HG03108 (cell line): ENCODE data around the gene NTN1.

Experiments
- ATAC-seq: cut with Tn5 transposase; IDR thresholded peaks from one replicate; pipeline ENCODE4 v1.9.1; 2021; ENCODE audit warnings: moderate library complexity; ENCODE audit not compliant: unreplicated experiment

The NTN1 gene

DNA sequence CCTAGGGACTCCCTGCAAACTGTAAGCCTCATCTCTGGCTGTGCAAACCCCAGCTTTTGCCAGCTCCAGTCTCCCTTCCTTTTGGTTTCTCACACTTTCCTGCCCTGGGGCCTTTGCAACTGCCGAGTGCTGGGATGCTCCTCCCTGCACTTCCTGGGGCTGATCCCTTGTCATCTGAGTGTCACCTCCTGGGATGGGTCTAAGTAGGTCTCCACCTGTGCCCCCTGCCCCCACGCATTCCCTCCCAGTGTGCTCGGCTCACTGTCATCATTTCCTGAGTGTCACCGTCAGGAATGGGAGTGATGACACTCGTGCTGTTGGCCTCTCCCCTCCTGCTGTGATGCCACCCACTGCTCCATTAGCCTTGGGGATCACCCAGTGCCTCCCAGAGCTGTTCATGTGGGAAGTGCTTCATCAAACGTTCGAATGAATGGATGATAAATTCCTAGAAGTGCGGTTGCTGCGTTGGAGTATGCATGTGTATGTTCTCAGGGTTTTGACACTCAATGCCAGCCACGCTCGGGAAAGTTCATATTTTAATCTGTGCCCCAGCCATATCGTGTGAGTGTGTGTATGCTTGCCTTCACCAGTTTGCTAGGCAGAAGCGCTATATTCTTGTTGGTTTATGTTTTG lies 189.9 kb downstream of the NTN1 start:
- no peak for ATAC-seq

DNA sequence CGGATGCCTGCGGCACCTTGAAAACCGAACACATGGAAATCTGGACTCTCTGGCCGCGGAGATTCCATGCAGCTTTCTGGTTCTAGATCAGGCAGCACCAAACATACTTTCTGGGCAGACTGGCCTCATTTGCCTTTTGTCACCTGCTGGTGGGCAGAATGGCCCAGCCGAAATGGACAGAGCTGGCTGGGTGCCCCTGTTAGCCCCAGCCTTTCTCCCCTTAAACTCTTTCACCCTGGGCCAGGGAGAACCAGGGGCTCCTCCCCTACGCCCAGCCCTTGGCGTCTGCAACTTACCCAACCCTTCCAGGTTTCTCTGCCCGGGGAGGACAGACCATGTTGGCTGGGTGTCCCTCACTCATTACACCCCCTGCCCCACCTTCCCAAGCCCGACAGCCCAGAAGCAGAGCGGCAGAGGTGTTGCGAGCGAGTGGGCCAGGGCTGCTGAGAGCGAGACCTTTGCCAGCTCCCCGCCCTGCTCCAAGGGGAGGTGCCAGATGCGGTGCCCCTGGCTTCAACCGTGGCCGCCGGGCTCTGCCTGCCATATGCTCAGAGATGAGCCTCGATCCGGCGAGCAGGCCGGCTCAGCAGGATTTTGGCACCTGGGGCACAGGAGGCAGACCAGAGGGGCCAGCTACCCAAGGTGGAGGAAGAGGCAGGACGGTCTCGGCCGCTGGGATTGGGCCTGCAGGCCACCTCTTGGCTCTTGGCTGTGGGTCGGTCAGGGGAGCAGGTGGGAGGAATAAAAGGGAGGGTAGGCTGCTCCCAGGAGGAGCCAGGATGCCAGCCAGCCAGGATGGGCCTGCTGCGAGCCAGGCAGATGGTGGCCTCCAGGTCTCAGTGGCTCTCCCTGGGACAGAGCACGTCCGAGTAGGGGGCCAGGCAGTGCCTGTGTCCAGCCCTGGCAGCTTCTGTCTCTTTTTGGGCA lies 191.3 kb downstream of the NTN1 start:
- no peak for ATAC-seq

DNA sequence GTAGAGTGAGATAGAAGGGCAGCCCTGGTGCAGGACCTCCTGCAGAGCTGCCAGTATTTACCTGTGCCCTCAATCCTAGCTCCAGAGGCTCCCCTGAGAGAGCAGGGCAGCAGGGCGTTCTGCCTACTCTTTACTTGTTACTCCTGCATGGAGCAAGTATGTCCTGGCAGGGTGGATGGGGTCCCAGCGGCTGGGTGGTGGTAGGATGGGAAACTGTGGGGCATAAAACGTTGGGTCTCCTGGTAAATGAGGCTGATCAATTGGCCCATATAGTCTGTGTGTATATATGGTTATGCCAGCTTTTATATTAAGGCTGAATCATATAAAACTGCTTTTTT lies 192.0 kb downstream of the NTN1 start:
- no peak for ATAC-seq

DNA sequence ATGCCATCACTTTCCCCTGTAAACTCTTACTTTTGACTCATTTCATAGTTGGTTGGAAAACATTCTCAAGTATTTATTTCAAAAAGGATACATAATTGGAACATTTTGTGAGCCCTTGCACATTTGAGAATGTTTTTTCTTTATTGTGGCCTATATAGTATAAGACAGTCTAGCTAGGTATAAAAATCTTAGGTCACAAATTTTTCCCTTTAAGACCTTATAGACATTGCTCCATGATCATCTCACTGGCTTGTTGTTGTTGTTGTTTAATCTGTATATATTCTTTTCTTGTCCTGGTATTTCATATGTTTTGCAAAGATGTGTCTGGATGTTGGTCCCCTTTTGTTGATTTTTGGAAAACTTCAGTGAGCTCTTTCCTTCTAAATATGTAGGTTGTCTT lies 194.2 kb downstream of the NTN1 start:
- no peak for ATAC-seq

DNA sequence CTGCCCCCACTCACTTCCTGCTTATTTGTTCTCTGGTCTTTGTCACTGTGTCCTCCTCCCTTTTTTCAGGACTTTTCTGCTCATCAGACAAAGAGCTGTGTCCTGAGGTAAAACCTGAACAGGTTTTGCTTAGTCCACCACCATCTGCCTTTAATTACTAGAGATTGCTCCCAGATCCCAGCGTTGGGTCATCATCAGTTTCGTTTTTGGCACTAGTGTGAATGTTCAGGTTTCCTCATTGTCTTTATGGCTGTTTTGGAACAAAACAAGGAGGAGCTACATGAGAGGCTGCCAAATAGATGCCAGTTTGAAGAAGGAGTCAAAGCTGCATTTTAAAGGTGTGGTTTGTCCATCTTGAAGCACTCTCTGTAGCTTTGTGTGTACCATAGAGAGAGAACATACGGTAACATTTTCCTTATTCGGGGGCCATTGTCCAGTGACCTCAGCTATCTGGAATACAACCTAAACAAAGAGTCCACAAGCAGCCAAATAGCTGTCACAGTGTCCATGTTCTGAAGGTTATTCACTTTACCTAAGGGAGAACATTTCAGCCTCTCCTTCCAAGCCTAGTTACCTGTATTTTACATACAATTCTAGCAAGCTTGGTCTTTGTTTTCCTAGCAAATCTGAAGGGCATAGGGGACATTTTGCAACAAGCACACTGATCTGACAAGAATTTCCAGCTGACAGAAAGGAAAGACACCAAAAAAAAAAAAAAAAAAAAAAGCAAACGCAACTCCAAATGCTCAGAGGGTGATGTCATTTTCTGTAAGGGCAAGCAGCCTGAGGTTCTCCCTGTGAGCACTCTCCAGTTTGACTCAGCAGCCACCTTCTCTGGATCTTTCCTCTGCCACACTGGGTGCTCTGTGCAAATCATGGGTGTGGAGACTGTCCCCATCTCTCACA lies 196.1 kb downstream of the NTN1 start:
- ATAC-seq: no peak

DNA sequence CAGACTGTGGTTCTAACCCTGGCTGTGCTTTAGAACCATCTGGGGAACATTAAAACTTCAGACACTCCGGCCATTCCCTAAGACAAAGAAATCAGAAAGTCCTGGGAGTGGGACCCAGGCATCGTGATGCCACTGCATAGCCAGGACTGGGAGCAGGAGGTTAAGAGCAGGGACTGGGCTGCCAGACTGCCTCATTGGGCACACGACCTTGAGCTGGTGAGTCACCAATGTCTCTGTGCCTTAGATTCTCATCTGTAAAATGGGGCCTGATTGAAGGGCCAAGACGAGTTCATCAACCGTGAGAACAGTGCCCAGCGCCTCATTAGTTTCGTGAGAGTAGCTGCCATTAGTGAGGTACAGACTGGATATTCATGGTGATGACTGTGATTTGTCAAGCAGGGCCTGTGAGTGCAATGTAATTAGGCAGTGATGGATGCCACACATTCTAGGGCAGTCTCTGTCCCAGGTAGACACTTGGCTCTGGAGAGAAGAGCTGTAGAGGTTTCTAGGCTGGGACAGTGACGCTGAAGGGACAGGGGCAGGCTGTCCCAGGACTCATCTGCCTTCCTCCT lies 196.8 kb downstream of the NTN1 start:
- no peak for ATAC-seq

DNA sequence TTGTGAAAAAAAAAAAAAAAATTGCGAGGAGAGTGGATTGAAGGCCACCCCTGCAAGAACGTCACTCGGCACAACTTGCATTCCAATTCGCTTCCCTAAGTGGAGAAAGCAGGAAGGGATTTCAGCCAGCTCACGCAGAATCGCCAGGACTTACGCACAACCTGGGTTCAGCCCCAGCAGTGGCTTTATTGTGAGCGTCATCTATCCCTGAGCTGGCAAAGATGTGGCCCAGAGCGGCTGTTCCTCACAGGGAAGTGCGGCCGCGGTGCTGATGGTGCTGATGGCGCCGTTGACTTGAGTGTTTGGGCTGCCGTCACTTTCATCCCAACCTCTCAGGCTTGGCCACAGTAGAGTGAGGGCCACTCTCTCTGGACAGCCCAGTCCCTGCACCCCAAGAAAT lies 197.6 kb downstream of the NTN1 start:
- ATAC-seq: no peak

DNA sequence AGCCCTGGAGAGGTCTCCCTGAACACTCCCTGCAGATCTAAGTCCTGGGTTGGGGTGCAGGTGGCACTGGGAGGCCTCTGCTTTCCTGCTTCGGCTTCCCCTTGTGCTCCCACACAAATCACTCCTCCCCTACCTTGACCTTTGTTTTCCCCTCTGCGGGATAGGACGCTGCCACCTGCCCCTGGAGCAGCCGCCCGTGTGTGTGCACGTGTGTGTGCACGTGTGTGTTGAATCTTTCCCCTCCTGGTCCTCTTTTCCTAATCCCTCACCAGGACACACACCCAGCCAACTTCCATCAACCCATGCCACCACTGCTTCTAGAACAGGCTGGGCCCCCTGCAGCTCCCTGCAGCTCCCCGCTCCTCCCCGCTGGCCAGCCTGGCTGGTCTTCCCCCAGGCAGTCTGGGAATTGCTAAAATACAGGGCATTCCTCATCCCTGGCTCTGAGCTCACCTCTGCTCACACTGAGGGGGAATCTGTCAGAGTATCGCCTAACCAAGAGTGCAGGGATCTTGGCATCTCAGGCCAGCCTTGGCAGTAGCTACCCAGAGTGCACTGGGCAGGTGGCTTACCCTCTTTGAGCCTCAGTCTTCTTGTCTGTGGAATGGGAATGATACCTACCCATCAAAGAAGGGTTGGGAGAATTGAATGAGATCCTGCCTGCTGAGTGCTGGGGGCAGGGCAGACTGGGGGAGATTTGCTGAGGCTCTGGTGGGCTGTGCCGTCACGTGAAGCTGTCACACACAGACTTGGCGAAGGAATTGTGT lies 198.5 kb downstream of the NTN1 start:
- no peak for ATAC-seq

DNA sequence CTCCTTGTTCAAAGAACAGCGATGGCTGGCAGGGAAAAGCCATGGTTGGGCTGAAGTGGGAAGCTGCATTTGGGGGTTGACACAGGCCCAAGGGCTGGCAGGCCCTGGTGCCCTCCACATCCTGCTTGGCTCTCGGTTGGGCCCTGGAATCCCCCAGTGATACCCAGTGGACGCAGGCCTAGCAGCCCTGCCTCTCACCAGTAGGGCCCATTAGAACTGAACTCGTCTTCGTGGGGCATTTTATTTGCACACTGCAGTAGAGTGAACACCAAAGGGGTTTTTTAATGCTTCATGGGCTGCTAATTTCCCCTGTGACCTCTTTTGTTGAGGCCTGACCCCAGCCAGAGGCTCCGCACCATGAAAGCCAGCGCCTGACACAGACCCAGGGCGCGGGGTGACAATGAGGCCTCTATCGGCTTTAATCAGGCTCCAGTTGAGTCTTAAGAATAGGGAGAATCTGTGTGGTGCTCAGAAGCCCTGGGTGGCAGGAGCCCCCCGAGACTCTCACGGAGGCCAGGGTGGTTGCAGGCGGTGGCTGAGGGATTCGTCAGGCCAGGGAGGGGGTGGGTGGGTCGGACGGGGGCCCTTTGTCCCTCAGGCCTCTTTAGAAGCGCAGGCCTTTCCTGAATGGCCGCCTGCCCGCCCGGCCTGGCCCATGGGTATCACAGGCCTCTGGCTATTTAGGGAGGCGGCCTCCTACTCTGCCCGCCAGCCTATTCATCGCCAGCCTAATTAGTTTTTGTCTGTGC lies 199.3 kb downstream of the NTN1 start:
- no peak for ATAC-seq

DNA sequence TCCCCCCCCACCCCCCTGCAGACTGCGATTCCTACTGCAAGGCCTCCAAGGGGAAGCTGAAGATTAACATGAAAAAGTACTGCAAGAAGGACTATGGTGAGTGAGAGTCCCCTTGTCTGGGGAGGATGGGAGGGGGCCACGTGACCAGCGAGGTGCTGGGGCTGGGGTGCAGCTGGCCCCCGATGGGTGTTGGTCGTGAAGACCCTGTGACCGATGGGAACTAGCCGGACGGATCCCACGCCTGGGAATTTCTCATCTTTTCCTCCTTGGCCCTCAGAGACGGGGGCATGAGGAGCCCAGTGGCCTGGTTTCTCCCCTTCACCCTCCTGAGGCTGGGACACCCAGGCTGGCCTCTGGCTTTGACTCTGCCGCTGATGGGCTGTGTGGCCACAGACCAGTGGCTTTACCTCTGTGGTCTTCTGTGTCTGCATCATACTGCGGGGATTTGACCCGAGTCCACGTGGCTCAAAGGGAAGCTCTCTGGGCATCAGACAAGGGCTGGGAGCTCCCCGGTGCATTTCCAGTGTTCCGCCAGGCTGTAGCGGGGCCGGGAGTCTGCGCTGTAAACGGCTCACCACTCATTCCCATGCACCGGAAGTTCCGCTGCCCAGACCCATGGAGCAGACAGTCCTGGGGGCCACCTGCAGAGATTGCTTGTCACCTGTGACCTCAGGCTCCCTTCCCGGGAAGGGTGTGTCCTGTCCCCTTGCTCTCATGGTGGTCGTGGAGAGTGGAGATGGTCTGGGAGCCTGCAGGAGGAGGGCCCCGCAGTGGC lies 200.0 kb downstream of the NTN1 start:
- no peak for ATAC-seq

DNA sequence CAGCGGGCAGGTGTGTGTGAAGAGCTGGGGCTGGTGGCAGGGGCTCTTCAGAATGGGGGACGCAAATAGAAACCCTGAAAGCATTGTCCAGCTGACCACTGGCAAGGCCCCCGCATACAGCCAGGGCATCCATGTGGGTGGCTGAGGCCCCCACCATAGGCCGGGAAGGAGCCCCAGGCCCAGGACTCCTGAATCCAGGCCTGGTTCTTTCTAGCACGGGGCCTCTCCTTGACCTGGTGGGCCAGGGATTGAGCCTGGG lies 200.5 kb downstream of the NTN1 start:
- ATAC-seq: no peak

DNA sequence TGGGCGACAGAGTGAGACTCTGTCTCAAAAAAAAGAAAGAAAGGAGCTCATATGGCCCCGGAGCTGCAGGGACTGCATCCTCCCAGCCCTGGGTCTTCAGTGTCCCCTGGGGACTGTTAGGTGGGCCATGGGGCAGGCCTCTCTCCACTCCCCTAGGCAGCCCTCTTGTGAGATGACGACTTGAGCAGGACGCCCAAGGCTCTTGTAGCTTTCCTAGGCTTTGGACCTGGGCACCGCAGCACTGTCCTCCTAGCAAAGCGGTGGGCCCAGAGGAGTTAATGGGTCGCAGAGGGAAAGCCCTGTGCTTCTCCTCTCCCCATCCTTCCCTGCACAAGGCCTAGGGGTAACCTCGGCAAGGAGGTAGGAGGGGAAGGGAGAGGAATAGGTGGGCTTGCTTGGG lies 202.2 kb downstream of the NTN1 start:
- ATAC-seq: no peak

DNA sequence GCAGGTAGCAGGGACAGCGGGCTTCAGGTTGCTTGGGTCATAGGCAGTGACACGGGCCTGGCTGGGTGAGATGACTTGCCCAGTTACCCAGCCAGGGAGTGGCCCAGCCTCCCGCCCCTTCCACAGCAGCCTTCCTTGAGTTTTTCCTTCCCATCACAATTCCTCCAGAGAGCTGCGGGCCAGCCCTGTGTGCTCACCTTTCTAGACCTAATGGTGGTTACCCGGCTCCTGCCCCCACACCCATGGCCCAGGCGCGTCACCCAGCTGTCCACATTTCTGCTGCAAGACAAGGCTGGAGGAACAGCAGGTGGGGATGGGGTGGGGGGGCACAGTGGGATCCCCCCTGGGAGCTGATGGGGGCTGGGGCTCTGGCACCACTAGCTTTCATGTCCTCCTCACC lies 203.2 kb downstream of the NTN1 start:
- no peak for ATAC-seq

DNA sequence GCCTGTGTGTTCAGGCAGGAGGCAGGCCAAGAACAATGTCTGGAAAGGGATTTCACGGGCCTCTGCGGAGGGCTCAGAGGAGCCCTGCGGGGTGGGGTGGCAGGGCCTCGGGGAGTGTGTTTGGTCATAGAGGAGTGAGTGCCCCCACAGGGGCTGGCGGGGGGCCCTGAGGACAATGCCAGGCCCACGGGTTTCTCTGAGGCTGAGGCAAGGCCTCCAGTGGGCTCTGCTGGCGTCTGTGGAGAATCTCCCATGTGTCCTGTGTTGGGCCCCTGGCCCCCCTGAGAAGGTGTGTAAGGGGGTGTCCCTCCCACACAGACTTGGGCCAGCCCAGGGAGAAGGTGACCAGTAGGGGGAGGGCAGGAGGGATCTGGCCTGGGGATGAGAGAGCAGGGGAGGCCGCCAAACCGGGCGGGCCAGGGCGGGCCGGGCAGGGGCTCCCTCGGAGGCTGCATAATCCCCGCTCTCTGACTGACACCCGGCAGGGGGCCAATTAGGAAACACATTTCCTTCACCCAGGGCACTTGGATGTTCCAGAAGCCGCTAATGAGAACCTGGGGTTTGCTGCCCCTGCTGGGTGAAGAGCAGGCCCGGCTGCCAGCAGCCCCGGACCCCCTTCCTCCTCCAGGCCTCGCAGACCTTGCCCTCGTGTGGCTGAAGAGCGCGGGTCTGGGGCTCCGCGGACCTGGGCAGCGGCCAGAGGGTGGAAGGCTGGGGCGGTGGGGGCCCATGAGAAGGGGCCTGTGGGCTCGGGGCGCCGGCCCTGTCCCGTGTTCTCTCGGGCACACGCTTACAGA lies 204.2 kb downstream of the NTN1 start:
- no peak for ATAC-seq

DNA sequence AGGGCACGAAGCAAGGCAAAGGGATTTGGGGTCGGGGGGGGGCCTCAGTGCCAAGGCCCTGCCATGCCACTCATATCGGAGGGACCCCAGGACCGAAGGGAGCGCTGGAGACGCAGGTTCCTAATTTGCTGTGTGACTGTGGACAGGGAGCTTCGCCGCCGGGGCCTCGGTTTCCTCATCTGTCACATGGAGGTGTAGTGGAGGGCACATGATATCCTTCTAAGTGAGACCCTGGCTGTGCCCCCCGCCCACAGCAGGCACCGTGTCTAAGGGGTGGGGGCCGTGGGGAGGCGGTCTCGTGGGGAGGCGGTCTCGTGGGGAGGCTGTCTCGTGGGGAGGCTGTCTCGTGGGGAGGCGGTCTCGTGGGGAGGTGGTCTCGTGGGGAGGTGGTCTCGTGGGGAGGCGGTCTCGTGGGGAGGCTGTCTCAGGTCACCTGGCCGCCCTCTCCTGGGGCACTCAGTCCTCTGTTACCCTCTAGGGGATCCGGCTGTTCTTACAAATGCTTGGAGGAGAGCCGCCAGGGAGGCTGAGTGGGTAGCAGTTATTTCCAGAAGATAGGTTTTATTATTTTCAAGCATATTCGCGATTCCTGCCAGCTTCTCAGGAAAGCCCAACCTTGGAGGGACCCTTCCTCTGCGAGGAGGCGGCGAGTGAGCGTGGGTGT lies 205.0 kb downstream of the NTN1 start:
- ATAC-seq: no peak

DNA sequence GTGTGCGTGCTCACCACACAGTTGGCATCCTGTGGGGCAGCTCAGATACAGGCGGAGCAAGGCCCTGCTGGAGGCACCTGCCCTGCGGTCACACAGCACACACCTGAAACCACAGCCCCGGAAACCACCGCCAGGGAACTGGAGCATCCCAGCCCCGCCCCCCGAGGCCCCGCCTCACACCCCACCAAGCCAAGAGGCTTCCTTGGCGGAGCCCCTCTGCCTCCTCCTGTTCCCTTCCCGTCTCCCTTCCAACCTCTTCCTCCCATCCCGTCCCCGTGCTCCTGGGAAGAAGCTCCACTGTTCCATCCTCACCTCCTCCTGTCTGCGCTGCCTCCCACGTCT lies 205.5 kb downstream of the NTN1 start:
- ATAC-seq: no peak

DNA sequence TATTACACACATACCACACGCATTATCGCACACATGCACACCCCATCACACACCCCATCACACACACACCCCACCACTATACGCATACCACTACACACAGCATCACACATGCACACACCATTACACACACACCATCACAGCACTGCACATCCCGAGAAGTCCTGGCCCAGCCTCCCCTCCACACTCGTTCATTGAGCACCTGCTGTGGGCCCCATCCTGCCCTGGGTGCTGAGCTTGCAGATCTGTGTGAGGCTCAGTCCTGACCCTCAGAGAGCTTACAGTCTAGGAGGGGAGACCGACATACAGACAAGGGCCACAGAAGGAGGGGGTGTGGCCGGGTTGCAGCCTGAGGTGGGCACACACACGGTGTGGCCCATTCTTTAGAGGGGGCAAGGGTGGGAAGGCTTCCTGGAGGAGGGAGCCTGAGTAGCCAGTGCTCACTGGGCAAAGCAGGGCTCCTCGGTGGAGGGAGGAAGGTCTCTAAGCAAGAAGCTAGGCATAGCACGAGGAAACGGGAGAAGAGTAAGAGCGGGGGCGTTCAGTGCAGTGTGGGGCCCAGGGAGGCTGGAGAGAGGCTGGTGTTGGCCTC lies 206.6 kb downstream of the NTN1 start:
- no peak for ATAC-seq
